B cell (primary cell): ENCODE results near the gene CEMIP.

Experiments
- EZH2 ChIP-seq: IDR thresholded peaks from 2 replicates; pipeline ENCODE4 v1.6.1; 2012; ENCODE audit warnings: borderline replicate concordance, low read depth, mild to moderate bottlenecking, moderate library complexity, low read length; ENCODE audit not compliant: insufficient read depth, poor library complexity, severe bottlenecking
- TF ChIP-seq, protein P1 (sequence below): fragments of 200-600 bp; IDR thresholded peaks from one replicate; pipeline ENCODE4 v1.8.0; 2022; ENCODE audit warnings: antibody characterized with exemption, mild to moderate bottlenecking

DNA sequence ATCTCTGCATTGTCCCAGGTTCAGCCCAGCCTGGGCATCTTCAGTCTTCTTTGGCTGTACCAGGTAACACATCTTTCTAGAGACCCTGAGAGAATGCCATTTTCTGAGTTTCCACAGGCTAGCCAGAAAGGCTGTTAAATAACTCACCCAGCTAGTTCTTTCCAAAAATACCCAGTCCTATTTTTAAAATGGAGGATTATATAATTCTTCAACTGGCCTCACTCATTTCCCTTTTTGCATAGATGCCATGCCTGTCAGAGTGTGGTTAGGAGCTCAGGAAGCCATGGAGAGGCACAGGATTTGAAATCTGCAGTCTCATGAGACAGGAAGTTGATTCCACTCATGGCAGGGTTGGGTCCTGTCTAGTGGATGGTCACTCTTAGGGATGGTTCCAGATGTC, 39.8 kb downstream of the CEMIP start:
- TF ChIP-seq, protein P1, sequence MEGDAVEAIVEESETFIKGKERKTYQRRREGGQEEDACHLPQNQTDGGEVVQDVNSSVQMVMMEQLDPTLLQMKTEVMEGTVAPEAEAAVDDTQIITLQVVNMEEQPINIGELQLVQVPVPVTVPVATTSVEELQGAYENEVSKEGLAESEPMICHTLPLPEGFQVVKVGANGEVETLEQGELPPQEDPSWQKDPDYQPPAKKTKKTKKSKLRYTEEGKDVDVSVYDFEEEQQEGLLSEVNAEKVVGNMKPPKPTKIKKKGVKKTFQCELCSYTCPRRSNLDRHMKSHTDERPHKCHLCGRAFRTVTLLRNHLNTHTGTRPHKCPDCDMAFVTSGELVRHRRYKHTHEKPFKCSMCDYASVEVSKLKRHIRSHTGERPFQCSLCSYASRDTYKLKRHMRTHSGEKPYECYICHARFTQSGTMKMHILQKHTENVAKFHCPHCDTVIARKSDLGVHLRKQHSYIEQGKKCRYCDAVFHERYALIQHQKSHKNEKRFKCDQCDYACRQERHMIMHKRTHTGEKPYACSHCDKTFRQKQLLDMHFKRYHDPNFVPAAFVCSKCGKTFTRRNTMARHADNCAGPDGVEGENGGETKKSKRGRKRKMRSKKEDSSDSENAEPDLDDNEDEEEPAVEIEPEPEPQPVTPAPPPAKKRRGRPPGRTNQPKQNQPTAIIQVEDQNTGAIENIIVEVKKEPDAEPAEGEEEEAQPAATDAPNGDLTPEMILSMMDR = no peak
- TF ChIP-seq EZH2 = no peak
